Measurements from ENCODE around the gene QKI. TPM values are rescaled to one million over a fixed set of nuclear protein-coding genes. Genes with fewer than 3 reads are reported as not detected.

QKI gene
- total and polyA plus RNA-seq, 10 of the 15 experiments (the other 5 are each of a cell fraction or from before 2014, with no cell fraction given), result 4.7 to 72.5 (median 38.9) TPM

DNA sequence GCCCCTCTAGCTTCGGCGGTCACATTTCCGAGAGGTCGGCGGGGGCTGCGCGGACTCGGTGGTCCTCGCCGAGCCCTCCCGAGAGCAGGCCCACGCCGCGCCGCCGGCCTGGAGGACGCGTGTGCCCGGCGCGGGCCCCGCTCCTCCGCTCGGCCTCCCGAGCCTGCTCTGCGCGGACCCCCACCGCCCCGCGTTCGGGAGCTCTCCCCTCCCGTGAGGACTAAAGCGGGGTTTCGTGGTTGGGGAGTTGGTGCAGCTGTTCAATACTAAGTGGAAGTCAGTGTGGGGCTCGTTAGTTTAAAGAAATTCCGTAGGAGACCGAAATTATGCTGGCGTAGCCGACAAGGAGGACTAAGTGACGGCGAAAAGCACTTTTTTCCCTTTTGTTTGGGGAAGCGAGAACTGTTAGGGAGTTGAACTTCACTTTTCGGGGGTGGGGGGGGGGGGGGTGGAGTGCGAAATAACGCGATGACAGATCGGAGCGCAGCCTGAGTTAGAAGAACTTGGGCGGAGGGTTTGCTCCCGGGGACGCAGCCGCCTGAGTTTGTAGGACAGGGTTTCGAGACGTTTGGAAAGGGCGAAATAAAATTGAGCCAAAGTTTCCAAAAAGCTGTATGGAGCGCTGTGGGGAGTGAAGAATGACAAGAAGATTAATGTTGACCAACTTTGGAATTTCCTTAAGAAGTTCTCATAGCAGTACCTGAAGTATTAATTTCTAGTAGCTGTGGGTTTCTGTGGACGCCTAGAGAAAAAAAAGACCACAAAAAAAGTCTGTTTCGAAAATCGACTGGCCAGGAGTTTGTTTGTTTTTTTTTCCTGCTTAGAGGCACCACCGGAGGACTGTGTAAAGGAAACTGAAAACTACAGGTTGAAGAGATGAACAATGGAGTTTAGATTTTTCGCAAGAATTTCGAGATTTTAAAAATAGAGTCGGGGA, 1.4 kb downstream of the QKI start (continued):
- no peak for TF ChIP-seq KDM1A (IDR thresholded peaks at IDR 0.05; ENCODE audit: borderline replicate concordance)
- TF ChIP-seq NRF1 (conservative IDR thresholded peaks at IDR 0.05; ENCODE audit: low read depth, low read length), result no peak
- TF ChIP-seq TCF12 (IDR thresholded peaks at IDR 0.05; ENCODE audit: low read depth, low read length), result no peak
- 0 out of 2 replicates have a peak, but pooled peaks have one; percentile 7 for TF ChIP-seq MXI1 (IDR thresholded peaks at IDR 0.05; ENCODE audit: low read depth, low read length)
- TF ChIP-seq TCF3 (IDR thresholded peaks at IDR 0.05; ENCODE audit: borderline replicate concordance, insufficient read depth, low read depth, low read length), result no peak
- peak; percentile 61; the same call in 1 of the 2 replicates for TF ChIP-seq POLR2A (IDR thresholded peaks at IDR 0.05; ENCODE audit: low read depth, low read length)
- peak in 1 of 2 experiments; percentile 19; a peak in 1 of 4 replicates for TF ChIP-seq ETV6 (conservative IDR thresholded peaks at IDR 0.05 in 1 of 2, IDR thresholded peaks at IDR 0.05 in 1 of 2; ENCODE audit: borderline replicate concordance in 1 of 2, low read depth in 1 of 2)
- TF ChIP-seq ZNF384 (IDR thresholded peaks at IDR 0.05; ENCODE audit: borderline replicate concordance, low read depth, low read length), result 0 out of 2 replicates have a peak, but pooled peaks have one; percentile 8
- no peak for TF ChIP-seq BMI1 (IDR thresholded peaks at IDR 0.05; ENCODE audit: borderline replicate concordance)
- TF ChIP-seq, protein P1, sequence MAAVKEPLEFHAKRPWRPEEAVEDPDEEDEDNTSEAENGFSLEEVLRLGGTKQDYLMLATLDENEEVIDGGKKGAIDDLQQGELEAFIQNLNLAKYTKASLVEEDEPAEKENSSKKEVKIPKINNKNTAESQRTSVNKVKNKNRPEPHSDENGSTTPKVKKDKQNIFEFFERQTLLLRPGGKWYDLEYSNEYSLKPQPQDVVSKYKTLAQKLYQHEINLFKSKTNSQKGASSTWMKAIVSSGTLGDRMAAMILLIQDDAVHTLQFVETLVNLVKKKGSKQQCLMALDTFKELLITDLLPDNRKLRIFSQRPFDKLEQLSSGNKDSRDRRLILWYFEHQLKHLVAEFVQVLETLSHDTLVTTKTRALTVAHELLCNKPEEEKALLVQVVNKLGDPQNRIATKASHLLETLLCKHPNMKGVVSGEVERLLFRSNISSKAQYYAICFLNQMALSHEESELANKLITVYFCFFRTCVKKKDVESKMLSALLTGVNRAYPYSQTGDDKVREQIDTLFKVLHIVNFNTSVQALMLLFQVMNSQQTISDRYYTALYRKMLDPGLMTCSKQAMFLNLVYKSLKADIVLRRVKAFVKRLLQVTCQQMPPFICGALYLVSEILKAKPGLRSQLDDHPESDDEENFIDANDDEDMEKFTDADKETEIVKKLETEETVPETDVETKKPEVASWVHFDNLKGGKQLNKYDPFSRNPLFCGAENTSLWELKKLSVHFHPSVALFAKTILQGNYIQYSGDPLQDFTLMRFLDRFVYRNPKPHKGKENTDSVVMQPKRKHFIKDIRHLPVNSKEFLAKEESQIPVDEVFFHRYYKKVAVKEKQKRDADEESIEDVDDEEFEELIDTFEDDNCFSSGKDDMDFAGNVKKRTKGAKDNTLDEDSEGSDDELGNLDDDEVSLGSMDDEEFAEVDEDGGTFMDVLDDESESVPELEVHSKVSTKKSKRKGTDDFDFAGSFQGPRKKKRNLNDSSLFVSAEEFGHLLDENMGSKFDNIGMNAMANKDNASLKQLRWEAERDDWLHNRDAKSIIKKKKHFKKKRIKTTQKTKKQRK (IDR thresholded peaks at IDR 0.05; ENCODE audit: low read depth, low read length), result 0 out of 2 replicates have a peak, but pooled peaks have one; percentile 7
- peak; percentile 64 for TF ChIP-seq LARP7 (IDR thresholded peaks at IDR 0.05)
- peak; percentile 44 for TF ChIP-seq NR2F1 (conservative IDR thresholded peaks at IDR 0.05)
- TF ChIP-seq, protein P2, sequence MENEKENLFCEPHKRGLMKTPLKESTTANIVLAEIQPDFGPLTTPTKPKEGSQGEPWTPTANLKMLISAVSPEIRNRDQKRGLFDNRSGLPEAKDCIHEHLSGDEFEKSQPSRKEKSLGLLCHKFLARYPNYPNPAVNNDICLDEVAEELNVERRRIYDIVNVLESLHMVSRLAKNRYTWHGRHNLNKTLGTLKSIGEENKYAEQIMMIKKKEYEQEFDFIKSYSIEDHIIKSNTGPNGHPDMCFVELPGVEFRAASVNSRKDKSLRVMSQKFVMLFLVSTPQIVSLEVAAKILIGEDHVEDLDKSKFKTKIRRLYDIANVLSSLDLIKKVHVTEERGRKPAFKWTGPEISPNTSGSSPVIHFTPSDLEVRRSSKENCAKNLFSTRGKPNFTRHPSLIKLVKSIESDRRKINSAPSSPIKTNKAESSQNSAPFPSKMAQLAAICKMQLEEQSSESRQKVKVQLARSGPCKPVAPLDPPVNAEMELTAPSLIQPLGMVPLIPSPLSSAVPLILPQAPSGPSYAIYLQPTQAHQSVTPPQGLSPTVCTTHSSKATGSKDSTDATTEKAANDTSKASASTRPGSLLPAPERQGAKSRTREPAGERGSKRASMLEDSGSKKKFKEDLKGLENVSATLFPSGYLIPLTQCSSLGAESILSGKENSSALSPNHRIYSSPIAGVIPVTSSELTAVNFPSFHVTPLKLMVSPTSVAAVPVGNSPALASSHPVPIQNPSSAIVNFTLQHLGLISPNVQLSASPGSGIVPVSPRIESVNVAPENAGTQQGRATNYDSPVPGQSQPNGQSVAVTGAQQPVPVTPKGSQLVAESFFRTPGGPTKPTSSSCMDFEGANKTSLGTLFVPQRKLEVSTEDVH (IDR thresholded peaks at IDR 0.05; ENCODE audit: low read depth, partially characterized antibody), result no peak
- TF ChIP-seq CHD4 (IDR thresholded peaks at IDR 0.05), result no peak
- TF ChIP-seq MTA2 (IDR thresholded peaks at IDR 0.05; ENCODE audit: low read depth), result no peak
